ENCODE data around the gene TRIM28.

DNA sequence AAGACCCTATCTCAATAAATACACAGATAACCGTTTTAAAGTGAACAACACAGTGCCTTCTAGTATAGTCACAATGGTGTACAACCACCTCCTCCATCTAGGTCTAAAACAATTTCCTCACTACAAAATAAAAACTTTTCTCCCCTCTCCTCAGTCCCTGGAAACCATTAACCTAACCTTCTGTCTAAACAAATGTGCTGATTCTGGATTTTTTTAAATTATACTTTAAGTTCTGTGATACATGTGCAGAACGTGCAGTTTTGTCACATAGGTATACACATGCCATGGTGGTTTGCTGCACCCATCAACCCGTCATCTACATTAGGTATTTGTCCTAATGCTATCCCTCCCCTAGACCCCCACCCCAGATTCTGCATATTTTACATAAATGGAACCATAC, 14.5 kb upstream of the TRIM28 start:
- TF ChIP-seq EZH2 (IDR thresholded peaks at IDR 0.05; ENCODE audit: low read length, missing control alignments) = no peak
- TF ChIP-seq, protein P1, sequence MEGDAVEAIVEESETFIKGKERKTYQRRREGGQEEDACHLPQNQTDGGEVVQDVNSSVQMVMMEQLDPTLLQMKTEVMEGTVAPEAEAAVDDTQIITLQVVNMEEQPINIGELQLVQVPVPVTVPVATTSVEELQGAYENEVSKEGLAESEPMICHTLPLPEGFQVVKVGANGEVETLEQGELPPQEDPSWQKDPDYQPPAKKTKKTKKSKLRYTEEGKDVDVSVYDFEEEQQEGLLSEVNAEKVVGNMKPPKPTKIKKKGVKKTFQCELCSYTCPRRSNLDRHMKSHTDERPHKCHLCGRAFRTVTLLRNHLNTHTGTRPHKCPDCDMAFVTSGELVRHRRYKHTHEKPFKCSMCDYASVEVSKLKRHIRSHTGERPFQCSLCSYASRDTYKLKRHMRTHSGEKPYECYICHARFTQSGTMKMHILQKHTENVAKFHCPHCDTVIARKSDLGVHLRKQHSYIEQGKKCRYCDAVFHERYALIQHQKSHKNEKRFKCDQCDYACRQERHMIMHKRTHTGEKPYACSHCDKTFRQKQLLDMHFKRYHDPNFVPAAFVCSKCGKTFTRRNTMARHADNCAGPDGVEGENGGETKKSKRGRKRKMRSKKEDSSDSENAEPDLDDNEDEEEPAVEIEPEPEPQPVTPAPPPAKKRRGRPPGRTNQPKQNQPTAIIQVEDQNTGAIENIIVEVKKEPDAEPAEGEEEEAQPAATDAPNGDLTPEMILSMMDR (conservative IDR thresholded peaks at IDR 0.05 in 1 of 2, IDR thresholded peaks at IDR 0.05 in 1 of 2; ENCODE audit: low read depth in 1 of 2, low read length in 2 of 2) = no peak
